RWPE2 (cell line): ENCODE results near the gene ADGRB3.

Experiments used
- ATAC-seq: fragments of 200-7000 bp; cut with Tn5 transposase; 3 replicates; pipeline ENCODE4 v1.9.1; 2021; ENCODE audit warnings: low read depth
- DNase-seq: peaks from one replicate; pipeline ENCODE4 v3.0.0-alpha.2; 2020; ENCODE audit warnings: low spot score
- H3K27ac ChIP-seq: fragments of 450-650 bp; 2 replicates; pipeline ENCODE4 v1.5.1; 2017; ENCODE audit warnings: mild to moderate bottlenecking; ENCODE audit not compliant: poor library complexity, severe bottlenecking
- H3K27me3 ChIP-seq: fragments of 250-450 bp; sonication (Bioruptor Pico); 2 replicates; pipeline ENCODE4 v1.5.1; 2021; ENCODE audit warnings: mild to moderate bottlenecking, moderate library complexity; ENCODE audit not compliant: insufficient read depth, poor library complexity, severe bottlenecking
- H3K36me3 ChIP-seq: fragments of 250-450 bp; sonication (Bioruptor Pico); 2 replicates; pipeline ENCODE4 v1.5.1; 2020; ENCODE audit warnings: low read depth, mild to moderate bottlenecking, moderate library complexity
- H3K4me1 ChIP-seq: fragments of 250-450 bp; sonication (Bioruptor Pico); 2 replicates; pipeline ENCODE4 v1.5.1; 2021; ENCODE audit warnings: mild to moderate bottlenecking, moderate library complexity; ENCODE audit not compliant: insufficient read depth, poor library complexity, severe bottlenecking
- H3K4me3 ChIP-seq: fragments of 250-450 bp; sonication (Bioruptor Pico); 2 replicates; pipeline ENCODE4 v1.5.1; 2021; ENCODE audit warnings: mild to moderate bottlenecking, moderate library complexity; ENCODE audit not compliant: severe bottlenecking
- H3K9me3 ChIP-seq: fragments of 250-450 bp; sonication (Bioruptor Pico); 2 replicates; pipeline ENCODE4 v1.5.1; 2021; ENCODE audit warnings: mild to moderate bottlenecking, moderate library complexity; ENCODE audit not compliant: severe bottlenecking
- TF ChIP-seq, protein P1 (sequence below): fragments of 450-650 bp; IDR thresholded peaks from one replicate; pipeline ENCODE4 v1.5.1; 2017; ENCODE audit warnings: mild to moderate bottlenecking, moderate library complexity; ENCODE audit not compliant: poor library complexity, severe bottlenecking

ADGRB3 gene

GRCh38 chr6:68716620-68717019 lies 81.5 kb downstream of the ADGRB3 start:
- ATAC-seq (no peak), DNase-seq (no peak)
- TF ChIP-seq, protein P1, sequence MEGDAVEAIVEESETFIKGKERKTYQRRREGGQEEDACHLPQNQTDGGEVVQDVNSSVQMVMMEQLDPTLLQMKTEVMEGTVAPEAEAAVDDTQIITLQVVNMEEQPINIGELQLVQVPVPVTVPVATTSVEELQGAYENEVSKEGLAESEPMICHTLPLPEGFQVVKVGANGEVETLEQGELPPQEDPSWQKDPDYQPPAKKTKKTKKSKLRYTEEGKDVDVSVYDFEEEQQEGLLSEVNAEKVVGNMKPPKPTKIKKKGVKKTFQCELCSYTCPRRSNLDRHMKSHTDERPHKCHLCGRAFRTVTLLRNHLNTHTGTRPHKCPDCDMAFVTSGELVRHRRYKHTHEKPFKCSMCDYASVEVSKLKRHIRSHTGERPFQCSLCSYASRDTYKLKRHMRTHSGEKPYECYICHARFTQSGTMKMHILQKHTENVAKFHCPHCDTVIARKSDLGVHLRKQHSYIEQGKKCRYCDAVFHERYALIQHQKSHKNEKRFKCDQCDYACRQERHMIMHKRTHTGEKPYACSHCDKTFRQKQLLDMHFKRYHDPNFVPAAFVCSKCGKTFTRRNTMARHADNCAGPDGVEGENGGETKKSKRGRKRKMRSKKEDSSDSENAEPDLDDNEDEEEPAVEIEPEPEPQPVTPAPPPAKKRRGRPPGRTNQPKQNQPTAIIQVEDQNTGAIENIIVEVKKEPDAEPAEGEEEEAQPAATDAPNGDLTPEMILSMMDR: no peak
- Histone ChIP-seq H3K27me3 (peaks cover 12% of the 10 kb centered on the region), H3K4me3 (no peak overlapping the region), H3K9me3 (no peaks in the 10 kb centered on the region), H3K36me3 (no peaks in the 10 kb centered on the region), H3K4me1 (no peaks in the 10 kb centered on the region), H3K27ac (no peak overlapping the region)

GRCh38 chr6:68718385-68719073 lies 83.4 kb downstream of the ADGRB3 start:
- TF ChIP-seq, protein P1: no peak
- DNase-seq (no peak), ATAC-seq (no peak)
- H3K9me3 ChIP-seq: no peaks in the 10 kb centered on the region
- no peaks in the 10 kb centered on the region for H3K36me3 ChIP-seq
- H3K27ac ChIP-seq: no peak overlapping the region
- H3K4me1 ChIP-seq: no peaks in the 10 kb centered on the region
- no peak overlapping the region for H3K4me3 ChIP-seq
- H3K27me3 ChIP-seq: peaks cover 6% of the 10 kb centered on the region

DNA sequence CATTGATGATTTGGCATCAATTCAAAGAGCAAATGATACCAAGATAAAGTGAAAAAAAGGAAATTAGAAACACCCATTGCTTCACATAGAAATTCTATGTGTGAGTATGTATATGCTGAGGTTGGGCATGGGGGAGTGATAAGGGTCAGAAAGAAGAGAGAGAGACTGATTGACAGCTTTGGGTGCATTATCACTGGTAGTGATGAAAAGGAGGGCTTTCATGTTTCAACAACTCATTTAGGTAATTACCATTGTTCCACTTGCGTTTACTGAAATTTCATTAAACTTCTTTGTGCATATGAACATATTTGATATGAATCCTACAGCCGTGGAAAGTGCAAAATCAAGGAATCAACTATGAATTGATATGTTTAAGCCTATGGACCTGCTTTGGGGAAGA lies 84.7 kb downstream of the ADGRB3 start:
- Histone ChIP-seq H3K4me3 (no peak overlapping the region), H3K9me3 (no peaks in the 10 kb centered on the region), H3K27ac (no peak overlapping the region), H3K27me3 (peaks cover 6% of the 10 kb centered on the region), H3K36me3 (no peaks in the 10 kb centered on the region), H3K4me1 (no peaks in the 10 kb centered on the region)
- ATAC-seq (no peak), DNase-seq (no peak)
- TF ChIP-seq, protein P1: no peak

DNA sequence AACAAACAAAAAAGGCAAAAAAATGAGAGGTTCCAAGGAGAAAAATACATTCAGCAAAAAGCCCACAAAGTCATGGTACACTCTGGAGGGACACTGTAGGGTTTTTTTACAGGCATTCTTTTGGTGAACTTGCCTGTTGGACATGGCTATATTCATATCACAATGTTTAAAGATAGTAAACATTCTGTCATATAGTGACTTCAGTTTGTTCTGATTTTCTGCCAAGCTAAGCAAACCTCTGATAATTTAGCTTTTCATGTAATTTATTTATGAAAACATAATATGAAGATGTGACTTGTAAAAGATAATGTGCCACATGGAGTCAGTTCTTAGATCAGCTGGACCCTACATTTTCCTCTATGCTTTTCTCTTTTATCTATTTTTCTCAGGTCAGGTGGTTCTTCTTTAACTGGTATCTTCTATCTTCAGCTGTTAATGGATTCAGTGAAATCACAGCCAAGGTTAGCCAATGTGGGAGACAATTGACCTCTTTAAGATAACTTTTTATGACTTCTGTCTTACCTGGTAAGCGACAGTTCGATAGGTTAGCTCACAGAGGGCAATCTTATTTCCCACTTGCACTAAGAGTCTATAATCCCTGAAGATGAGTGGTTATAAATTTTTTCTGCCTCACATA lies 87.9 kb downstream of the ADGRB3 start:
- DNase-seq (no peak), ATAC-seq (no peak)
- peaks cover 2% of the 10 kb centered on the region for H3K27me3 ChIP-seq
- no peaks in the 10 kb centered on the region for H3K4me1 ChIP-seq
- H3K27ac ChIP-seq: no peak overlapping the region
- no peak overlapping the region for H3K4me3 ChIP-seq
- no peaks in the 10 kb centered on the region for H3K9me3 ChIP-seq
- no peaks in the 10 kb centered on the region for H3K36me3 ChIP-seq
- TF ChIP-seq, protein P1: no peak

- no peak for DNase-seq
- Histone ChIP-seq H3K36me3 (no peaks in the 10 kb centered on the region), H3K27ac (no peak overlapping the region), H3K4me3 (no peak overlapping the region), H3K9me3 (no peaks in the 10 kb centered on the region), H3K4me1 (no peaks in the 10 kb centered on the region), H3K27me3 (peaks cover 1% of the 10 kb centered on the region)
- ATAC-seq: no peak
- TF ChIP-seq, protein P1: no peak
Observed at GRCh38 chr6:68724060-68724459, 89.0 kb downstream of the ADGRB3 start.
